Keratinocyte (primary cell): ENCODE measurements around the gene CISD1. TPM values are rescaled to one million over a fixed set of nuclear protein-coding genes. Genes with fewer than 3 reads are reported as not detected.
A peak's percentile ranks its signal among the peaks of the same experiment; 100 is the strongest.

Experiments
- DNase-seq: peaks from one replicate; pipeline ENCODE4 v3.0.0-alpha.2; 2011; ENCODE audit warnings: low read depth, missing footprints, low spot score
- FAIRE-seq: peaks from 2 replicates; lab custom pipeline; 2011; peaks lifted over from hg19 to GRCh38; lab: Jason Lieb, UNC
- H2AFZ ChIP-seq: 2 replicates; pipeline ENCODE4 v1.6.0; 2012; ENCODE audit warnings: low read length, control low read depth, inconsistent platforms; ENCODE audit not compliant: control insufficient read depth
- H3K27ac ChIP-seq: 2 replicates; pipeline ENCODE4 v1.5.1; 2011; ENCODE audit warnings: low read length; ENCODE audit not compliant: control insufficient read depth, insufficient read depth
- H3K27me3 ChIP-seq: 3 replicates; pipeline ENCODE4 v1.6.0; 2011; ENCODE audit warnings: low read length; ENCODE audit not compliant: control insufficient read depth, insufficient read depth; ENCODE audit errors: extremely low read depth
- H3K36me3 ChIP-seq, 2 experiments: 2 replicates in 1 of 2; 3 replicates in 1 of 2; pipeline ENCODE4 v1.5.1; 2011; ENCODE audit warnings: low read length in 2 of 2, mild to moderate bottlenecking in 1 of 2; ENCODE audit not compliant: control insufficient read depth in 2 of 2, insufficient read depth in 2 of 2; ENCODE audit errors: extremely low read depth in 1 of 2
- H3K4me1 ChIP-seq: 3 replicates; pipeline ENCODE4 v1.5.1; 2011; ENCODE audit warnings: low read length; ENCODE audit not compliant: control insufficient read depth, insufficient read depth; ENCODE audit errors: extremely low read depth
- H3K4me2 ChIP-seq: 3 replicates; pipeline ENCODE4 v1.6.0; 2011; ENCODE audit warnings: low read depth, low read length; ENCODE audit not compliant: control insufficient read depth, insufficient read depth; ENCODE audit errors: extremely low read depth
- H3K4me3 ChIP-seq, 3 experiments: fragments of 200-600 bp in 1 of 3; sonication (generic) in 1 of 3; 2 replicates in 2 of 3; 3 replicates in 1 of 3; pipeline ENCODE4 v1.5.1; 2011 to 2016; ENCODE audit warnings: low read length in 3 of 3, mild to moderate bottlenecking in 3 of 3, control low read depth in 2 of 3, inconsistent platforms in 1 of 3, low read depth in 1 of 3, mixed read lengths in 1 of 3, mixed run types in 1 of 3, moderate library complexity in 1 of 3; ENCODE audit not compliant: control insufficient read depth in 2 of 3, insufficient read depth in 2 of 3; ENCODE audit errors: extremely low read depth in 1 of 3
- H3K79me2 ChIP-seq: 2 replicates; pipeline ENCODE4 v1.6.0; 2012; ENCODE audit warnings: low read length; ENCODE audit not compliant: control insufficient read depth, insufficient read depth
- H3K9ac ChIP-seq: 3 replicates; pipeline ENCODE4 v1.6.0; 2011; ENCODE audit warnings: low read length; ENCODE audit not compliant: control insufficient read depth, insufficient read depth; ENCODE audit errors: extremely low read depth
- H3K9me1 ChIP-seq: 3 replicates; pipeline ENCODE4 v1.6.0; 2011; ENCODE audit warnings: low read length; ENCODE audit not compliant: control insufficient read depth, insufficient read depth; ENCODE audit errors: extremely low read depth
- H3K9me3 ChIP-seq: 2 replicates; pipeline ENCODE4 v1.5.1; 2012; ENCODE audit warnings: low read depth, low read length; ENCODE audit not compliant: control insufficient read depth
- H4K20me1 ChIP-seq: 3 replicates; pipeline ENCODE4 v1.6.0; 2011; ENCODE audit warnings: low read length; ENCODE audit not compliant: control insufficient read depth, insufficient read depth; ENCODE audit errors: extremely low read depth
- CTCF ChIP-seq, 3 experiments: IDR thresholded peaks in 1 of 3; conservative IDR thresholded peaks in 1 of 3; optimal IDR thresholded peaks in 1 of 3; 2 replicates in 2 of 3; 3 replicates in 1 of 3; pipeline versions ENCODE3 to v1.5.1; 2011; ENCODE audit warnings: low read length in 3 of 3, mild to moderate bottlenecking in 3 of 3, moderate library complexity in 2 of 3, control low read depth in 1 of 3, inconsistent platforms in 1 of 3; ENCODE audit not compliant: insufficient read depth in 2 of 3; ENCODE audit errors: extremely low read depth in 1 of 3
- EZH2 ChIP-seq: IDR thresholded peaks from one replicate; pipeline ENCODE4 v1.6.1; 2012; ENCODE audit warnings: inconsistent platforms, mild to moderate bottlenecking, low read length, moderate library complexity
- dilution Hi-C: fragments of 300-500 bp; cut with MboI; formaldehyde crosslinking; loops from one replicate; pipeline ENCODE4 v1.7.0; 2020; ENCODE audit warnings: low sequenced_read_pairs; ENCODE audit not compliant: extremely low pct_ligation_motif_present
- polyA plus RNA-seq, 5 experiments: library from polyadenylated mRNA; depleted of rRNA in 3 of 5; stranded (reverse) in 3 of 5; stranded (forward) in 1 of 5; unstranded in 1 of 5; fragments of >200 nt; gene quantifications; 1 replicate in 1 of 5; 2 replicates in 3 of 5; 3 replicates in 1 of 5; pipeline versions ENCODE4 v1.2.1 to v1.2.3, GENCODE V29; 2011 to 2012; ENCODE audit warnings: missing spikeins in 2 of 5, low read depth in 1 of 5, low replicate concordance in 1 of 5

Gene CISD1
- polyA plus RNA-seq, 1 donor (not counting 4 experiments of a cell fraction or from before 2014, with no cell fraction given), result 81.7 TPM

GRCh38 chr10:58240531-58240930, 28.4 kb upstream of the CISD1 start:
- FAIRE-seq, result no peak

GRCh38 chr10:58241346-58241745, 27.6 kb upstream of the CISD1 start:
- FAIRE-seq, result no peak
- Histone ChIP-seq H3K36me3 (no peaks in the 10 kb centered on the region), H3K9me3 (no peaks in the 10 kb centered on the region), H4K20me1 (no peaks in the 10 kb centered on the region), H3K4me1 (peaks cover 31% of the 10 kb centered on the region), H3K4me2 (no peak overlapping the region), H3K4me3 (no peak overlapping the region), H2AFZ (no peak overlapping the region), H3K9me1 (no peaks in the 10 kb centered on the region), H3K9ac (no peak overlapping the region), H3K27ac (no peak overlapping the region), H3K27me3 (no peaks in the 10 kb centered on the region), H3K79me2 (peaks cover 4% of the 10 kb centered on the region)
- no peak for TF ChIP-seq EZH2
- no peak for TF ChIP-seq CTCF (optimal IDR thresholded peaks at IDR 0.05 in 1 of 3, IDR thresholded peaks at IDR 0.05 in 1 of 3, conservative IDR thresholded peaks at IDR 0.05 in 1 of 3; ENCODE audit: extremely low read depth in 1 of 3, insufficient read depth in 2 of 3, low read length in 3 of 3)
- no peak for DNase-seq
- dilution Hi-C loops, result no loop called here

More at GRCh38 chr10:58240531-58240930, 28.4 kb upstream of the CISD1 start:
- Histone ChIP-seq H3K9me3 (no peaks in the 10 kb centered on the region), H2AFZ (no peak overlapping the region), H3K9me1 (no peaks in the 10 kb centered on the region), H3K4me3 (no peak overlapping the region), H3K4me1 (peaks cover 31% of the 10 kb centered on the region), H3K36me3 (no peaks in the 10 kb centered on the region), H3K79me2 (peaks cover 4% of the 10 kb centered on the region), H4K20me1 (no peaks in the 10 kb centered on the region), H3K9ac (no peak overlapping the region), H3K27ac (no peak overlapping the region), H3K27me3 (no peaks in the 10 kb centered on the region), H3K4me2 (peak overlapping the region; percentile 63)
- TF ChIP-seq CTCF (optimal IDR thresholded peaks at IDR 0.05 in 1 of 3, IDR thresholded peaks at IDR 0.05 in 1 of 3, conservative IDR thresholded peaks at IDR 0.05 in 1 of 3; ENCODE audit: extremely low read depth in 1 of 3, insufficient read depth in 2 of 3, low read length in 3 of 3), result no peak
- no peak for TF ChIP-seq EZH2
- dilution Hi-C loops, result no loop called here
- DNase-seq, result no peak
